IMR-90 (cell line): ENCODE measurements around the gene OR2T4. TPM values are rescaled to one million over a fixed set of nuclear protein-coding genes. Genes with fewer than 3 reads are reported as not detected.

Source experiments
- ATAC-seq: fragments of 200-7000 bp; cut with Tn5 transposase; 2 replicates; pipeline ENCODE4 v1.9.1; 2020; ENCODE audit warnings: low read depth, mild to moderate bottlenecking, moderate library complexity
- BruUV-seq: library from RNA; stranded (reverse); fragments of 400-500 nt; replicated peaks from 2 replicates; lab custom pipeline; 2021; lab: Mats Ljungman, UMichigan
- CTCF ChIA-PET: fragments of 300-600 bp; formaldehyde crosslinking; extraction: SDS; loops from one replicate; lab custom pipeline; 2021; ENCODE audit warnings: antibody characterized with exemption; lab: Yijun Ruan, JAX
- POLR2A ChIA-PET: fragments of 300-600 bp; sonication (Branson Sonifier 250); formaldehyde crosslinking; loops from one replicate; lab custom pipeline; 2022; ENCODE audit warnings: antibody characterized with exemption; ENCODE audit not compliant: unreplicated experiment; lab: Charles Lee
- DNase-seq: peaks from one replicate; pipeline ENCODE4 v3.0.0; 2013
- H2AFZ ChIP-seq: replicated peaks from 2 replicates; pipeline ENCODE3; 2013; ENCODE audit warnings: low read length, mild to moderate bottlenecking; ENCODE audit not compliant: poor library complexity
- H2AK5ac ChIP-seq: 2 replicates; pipeline ENCODE4 v1.6.1; 2013; ENCODE audit warnings: low read depth, low read length, inconsistent platforms
- H2AK9ac ChIP-seq: replicated peaks from 2 replicates; pipeline ENCODE3; 2013; ENCODE audit warnings: mild to moderate bottlenecking, low read depth, low read length, moderate library complexity; ENCODE audit not compliant: poor library complexity
- H2BK120ac ChIP-seq: 2 replicates; pipeline ENCODE4 v1.6.1; 2013; ENCODE audit warnings: low read depth, low read length, inconsistent platforms
- H2BK15ac ChIP-seq: 3 replicates; pipeline ENCODE4 v1.6.1; 2013; ENCODE audit warnings: low read depth, low read length, inconsistent platforms
- H2BK20ac ChIP-seq: 2 replicates; pipeline ENCODE4 v1.6.1; 2013; ENCODE audit warnings: low read depth, mild to moderate bottlenecking, inconsistent platforms, low read length, moderate library complexity
- H2BK5ac ChIP-seq: 2 replicates; pipeline ENCODE4 v1.6.1; 2013; ENCODE audit warnings: mild to moderate bottlenecking, low read depth, low read length, inconsistent platforms; ENCODE audit not compliant: poor library complexity, severe bottlenecking
- H3K14ac ChIP-seq: replicated peaks from 2 replicates; pipeline ENCODE4 v1.6.1; 2013; ENCODE audit warnings: low read depth, low read length, inconsistent platforms
- H3K18ac ChIP-seq: 2 replicates; pipeline ENCODE4 v1.6.1; 2013; ENCODE audit warnings: low read depth, low read length, control low read depth
- H3K23ac ChIP-seq: 2 replicates; pipeline ENCODE4 v1.6.1; 2013; ENCODE audit warnings: low read depth, low read length, inconsistent platforms
- H3K27ac ChIP-seq: 2 replicates; pipeline ENCODE4 v1.5.1; 2013; ENCODE audit warnings: mild to moderate bottlenecking, control low read depth, low read length; ENCODE audit not compliant: insufficient read depth
- H3K27me3 ChIP-seq: 2 replicates; pipeline ENCODE4 v1.6.1; 2013; ENCODE audit warnings: low read length; ENCODE audit not compliant: control insufficient read depth, insufficient read depth
- H3K36me3 ChIP-seq: 2 replicates; pipeline ENCODE4 v1.6.1; 2013; ENCODE audit warnings: low read length, mixed read lengths; ENCODE audit not compliant: control insufficient read depth, insufficient read depth
- H3K4ac ChIP-seq: 2 replicates; pipeline ENCODE4 v1.6.1; 2013; ENCODE audit warnings: low read depth, low read length, inconsistent platforms
- H3K4me1 ChIP-seq: 2 replicates; pipeline ENCODE4 v1.6.1; 2013; ENCODE audit warnings: low read length, mixed read lengths; ENCODE audit not compliant: control insufficient read depth, insufficient read depth
- H3K4me2 ChIP-seq: 2 replicates; pipeline ENCODE4 v1.6.1; 2013; ENCODE audit warnings: low read depth, mild to moderate bottlenecking, control low read depth, low read length, moderate library complexity
- H3K4me3 ChIP-seq: 2 replicates; pipeline ENCODE4 v1.5.1; 2013; ENCODE audit warnings: low read depth, mild to moderate bottlenecking, control low read depth, low read length, moderate library complexity; ENCODE audit not compliant: insufficient read depth
- H3K56ac ChIP-seq: 2 replicates; pipeline ENCODE4 v1.6.1; 2013; ENCODE audit warnings: low read length, inconsistent platforms; ENCODE audit not compliant: insufficient read depth; ENCODE audit errors: extremely low read depth
- H3K79me1 ChIP-seq, 2 experiments: 2 replicates each; pipeline ENCODE4 v1.6.1; 2013; ENCODE audit warnings: low read length in 2 of 2, inconsistent platforms in 1 of 2, low read depth in 1 of 2
- H3K9ac ChIP-seq: 2 replicates; pipeline ENCODE4 v1.6.1; 2013; ENCODE audit warnings: low read depth, low read length, control low read depth
- H3K9me1 ChIP-seq: 2 replicates; pipeline ENCODE4 v1.6.1; 2013; ENCODE audit warnings: low read length, inconsistent platforms; ENCODE audit not compliant: insufficient read depth
- H3K9me3 ChIP-seq: 2 replicates; pipeline ENCODE4 v1.6.1; 2013; ENCODE audit warnings: low read length; ENCODE audit not compliant: control insufficient read depth, insufficient read depth
- H4K20me1 ChIP-seq: 2 replicates; pipeline ENCODE4 v1.6.1; 2013; ENCODE audit warnings: low read length, inconsistent platforms; ENCODE audit not compliant: insufficient read depth
- H4K5ac ChIP-seq: 2 replicates; pipeline ENCODE4 v1.6.1; 2013; ENCODE audit warnings: mild to moderate bottlenecking, low read depth, low read length, control low read depth
- H4K8ac ChIP-seq, 2 experiments: 2 replicates each; pipeline ENCODE4 v1.6.1; 2013; ENCODE audit warnings: low read depth in 2 of 2, low read length in 2 of 2, control low read depth in 1 of 2, inconsistent platforms in 1 of 2
- H4K91ac ChIP-seq: 2 replicates; pipeline ENCODE4 v1.6.1; 2013; ENCODE audit warnings: low read depth, low read length, inconsistent platforms; ENCODE audit not compliant: insufficient read depth
- BHLHE40 ChIP-seq: fragments of 150-350 bp; IDR thresholded peaks from 2 replicates; pipeline ENCODE4 v1.6.1; 2016; ENCODE audit warnings: mild to moderate bottlenecking, low read depth, low read length
- MAFK ChIP-seq: IDR thresholded peaks from 2 replicates; pipeline ENCODE4 v1.6.1; 2012; ENCODE audit warnings: low read depth, low read length, improper control_type of control experiment
- POLR2A ChIP-seq: IDR thresholded peaks from 2 replicates; pipeline ENCODE4 v1.6.1; 2012; ENCODE audit warnings: mild to moderate bottlenecking, low read depth, low read length
- RAD21 ChIP-seq: IDR thresholded peaks from 2 replicates; pipeline ENCODE4 v1.6.1; 2012; ENCODE audit warnings: low read length, improper control_type of control experiment
- SMC3 ChIP-seq: fragments of 150-350 bp; IDR thresholded peaks from 2 replicates; pipeline ENCODE4 v1.6.1; 2016; ENCODE audit warnings: low read depth, mild to moderate bottlenecking, antibody characterized with exemption, low read length, moderate library complexity
- WGBS, 2 experiments: methylation state at CpG; one replicate each; pipeline versions ENCODE4 v1.1.5 to v1.1.7; 2013; ENCODE audit warnings: missing lambda C conversion rate in 2 of 2; ENCODE audit not compliant: insufficient read length in 1 of 2; ENCODE audit errors: extremely low coverage in 2 of 2; 5-methylcytosine and 5-hydroxymethylcytosine counted together
- dilution Hi-C: fragments of 300-500 bp; cut with HindIII; formaldehyde crosslinking; loops from one replicate; pipeline ENCODE4 v1.14.3; 2018; ENCODE audit warnings: low sequenced_read_pairs; ENCODE audit not compliant: unreplicated experiment
- in situ Hi-C: fragments of 300-500 bp; cut with MboI; formaldehyde crosslinking; loops from 3 replicates; pipeline ENCODE4 v1.14.3; 2019; ENCODE audit warnings: low sequenced_read_pairs, inconsistent platforms, mixed read lengths
- intact Hi-C: fragments of 100-400 bp; cut with micrococcal nuclease; formaldehyde crosslinking; loops from 2 replicates; pipeline ENCODE4 v1.10.0; 2022
- polyA plus RNA-seq, 3 experiments: library from polyadenylated mRNA; depleted of rRNA; stranded (reverse); fragments of >200 nt; gene quantifications; 2 replicates each; pipeline ENCODE4 v1.2.3, GENCODE V29; 2012; ENCODE audit warnings: low replicate concordance in 1 of 3
- total RNA-seq: library from RNA; depleted of rRNA; stranded (reverse); fragments of >200 nt; gene quantifications from 2 replicates; pipeline ENCODE4 v1.2.3, GENCODE V29; 2012
- TF ChIP-seq, protein P1 (sequence below): fragments of 150-350 bp; IDR thresholded peaks from 2 replicates; pipeline ENCODE4 v1.6.1; 2017; ENCODE audit warnings: mild to moderate bottlenecking, antibody characterized with exemption, low read length, low read depth

The OR2T4 gene
- total and polyA plus RNA-seq, 2 of the 4 experiments (the other 2 are of a cell fraction) = not detected

DNA sequence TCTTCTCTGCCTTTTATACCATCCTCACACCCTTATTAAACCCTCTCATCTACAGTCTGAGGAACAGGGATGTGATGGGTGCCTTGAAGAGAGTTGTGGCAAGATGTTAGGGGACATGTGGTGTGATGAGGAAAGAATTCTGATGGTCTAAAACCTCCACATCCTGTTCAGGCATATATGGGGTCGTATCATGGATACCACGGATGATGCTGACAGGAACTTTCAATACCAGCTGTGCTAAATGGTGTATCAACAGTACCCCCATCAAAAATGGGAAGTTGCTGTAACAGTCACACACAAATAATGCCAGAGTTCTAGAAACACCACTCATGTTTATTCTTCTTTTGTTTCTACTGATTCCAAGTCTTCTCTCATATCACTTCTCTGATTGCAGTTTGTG lies 27.0 kb downstream of the OR2T4 start:
- ATAC-seq (no peak), DNase-seq (no peak)
- no peaks in the 10 kb centered on the region for H3K4me1 ChIP-seq
- H3K4me2 ChIP-seq = no peak overlapping the region
- in situ Hi-C loops (no loop called here), dilution Hi-C loops (no loop called here), intact Hi-C loops (no loop called here)
- no peak overlapping the region for H2BK15ac ChIP-seq
- H3K18ac ChIP-seq = no peak overlapping the region
- no peaks in the 10 kb centered on the region for H4K20me1 ChIP-seq
- no peaks in the 10 kb centered on the region for H3K79me1 ChIP-seq
- H3K4ac ChIP-seq = no peak overlapping the region
- H2AK5ac ChIP-seq = no peak overlapping the region
- H3K27ac ChIP-seq = no peak overlapping the region
- H3K27me3 ChIP-seq = no peaks in the 10 kb centered on the region
- no peak overlapping the region for H3K23ac ChIP-seq
- H3K56ac ChIP-seq = no peak overlapping the region
- H3K9me1 ChIP-seq = no peaks in the 10 kb centered on the region
- H4K5ac ChIP-seq = no peak overlapping the region
- H3K4me3 ChIP-seq = no peak overlapping the region
- WGBS, 2 experiments = 39% methylated on average over 2 of the region's 2 CpGs; no CpG with 5 or more reads in 1 of the 2 experiments
- no peak overlapping the region for H2BK20ac ChIP-seq
- no peak overlapping the region for H2BK120ac ChIP-seq
- H3K9ac ChIP-seq = no peak overlapping the region
- BruUV-seq = no TSS peak
- no peak overlapping the region for H3K14ac ChIP-seq
- no peak overlapping the region for H2AK9ac ChIP-seq
- POLR2A ChIA-PET = no interaction called here
- CTCF ChIA-PET = no interaction called here
- H2AFZ ChIP-seq = no peak overlapping the region
- H4K91ac ChIP-seq = no peak overlapping the region
- TF ChIP-seq MAFK (no peak), RAD21 (no peak), SMC3 (no peak), BHLHE40 (no peak), POLR2A (no peak)
- TF ChIP-seq, protein P1, sequence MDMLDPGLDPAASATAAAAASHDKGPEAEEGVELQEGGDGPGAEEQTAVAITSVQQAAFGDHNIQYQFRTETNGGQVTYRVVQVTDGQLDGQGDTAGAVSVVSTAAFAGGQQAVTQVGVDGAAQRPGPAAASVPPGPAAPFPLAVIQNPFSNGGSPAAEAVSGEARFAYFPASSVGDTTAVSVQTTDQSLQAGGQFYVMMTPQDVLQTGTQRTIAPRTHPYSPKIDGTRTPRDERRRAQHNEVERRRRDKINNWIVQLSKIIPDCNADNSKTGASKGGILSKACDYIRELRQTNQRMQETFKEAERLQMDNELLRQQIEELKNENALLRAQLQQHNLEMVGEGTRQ = no peak
- no peak overlapping the region for H4K8ac ChIP-seq
- peaks cover 23% of the 10 kb centered on the region for H3K9me3 ChIP-seq
- no peak overlapping the region for H2BK5ac ChIP-seq
- H3K36me3 ChIP-seq = no peaks in the 10 kb centered on the region
